SK-N-SH treated with all-trans-retinoic acid at 6 μM for 48 hours (cell line): ENCODE measurements around the gene MEGF9.

Source experiments
- ATAC-seq: fragments of 200-7000 bp; cut with Tn5 transposase; 3 replicates; pipeline ENCODE4 v1.9.1; 2020; ENCODE audit warnings: mild to moderate bottlenecking, moderate library complexity
- ARNTL ChIP-seq: fragments of 450-650 bp; formaldehyde crosslinking; IDR thresholded peaks from 2 replicates; pipeline ENCODE4 v1.5.0; 2020; ENCODE audit warnings: low read depth, mild to moderate bottlenecking, moderate library complexity, borderline replicate concordance
- BACH2 ChIP-seq: fragments of 250-450 bp; sonication (Bioruptor Pico); IDR thresholded peaks from 2 replicates; pipeline ENCODE4 v1.9.0; 2021; ENCODE audit warnings: mild to moderate bottlenecking, borderline replicate concordance
- CSDC2 ChIP-seq: fragments of 250-450 bp; sonication (Bioruptor Pico); IDR thresholded peaks from 2 replicates; pipeline ENCODE4 v1.5.0; 2020; ENCODE audit warnings: mild to moderate bottlenecking, moderate library complexity
- ESRRG ChIP-seq: fragments of 250-450 bp; sonication (Bioruptor Pico); IDR thresholded peaks from 2 replicates; pipeline ENCODE4 v1.6.1; 2021; ENCODE audit warnings: mild to moderate bottlenecking
- GLIS3 ChIP-seq: fragments of 250-450 bp; sonication (Bioruptor Pico); IDR thresholded peaks from 2 replicates; pipeline ENCODE4 v1.5.0; 2020; ENCODE audit warnings: mild to moderate bottlenecking, moderate library complexity
- ISL1 ChIP-seq: fragments of 250-450 bp; sonication (Bioruptor Pico); IDR thresholded peaks from 2 replicates; pipeline ENCODE4 v2.1.2; 2022; ENCODE audit warnings: mild to moderate bottlenecking, moderate library complexity
- OSR1 ChIP-seq: fragments of 250-450 bp; sonication (Bioruptor Pico); IDR thresholded peaks from 2 replicates; pipeline ENCODE4 v1.8.0; 2022; ENCODE audit warnings: moderate library complexity, mild to moderate bottlenecking, inconsistent platforms
- PPARA ChIP-seq: fragments of 250-450 bp; sonication (Bioruptor Pico); IDR thresholded peaks from 2 replicates; pipeline ENCODE4 v1.5.0; 2020; ENCODE audit warnings: mild to moderate bottlenecking, borderline replicate concordance
- RARB ChIP-seq: fragments of 250-450 bp; sonication (Bioruptor Pico); IDR thresholded peaks from 2 replicates; pipeline ENCODE4 v1.8.0; 2021; ENCODE audit warnings: mild to moderate bottlenecking, moderate library complexity
- SNAI2 ChIP-seq: fragments of 250-450 bp; sonication (Bioruptor Pico); IDR thresholded peaks from 2 replicates; pipeline ENCODE4 v1.5.0; 2020; ENCODE audit warnings: mild to moderate bottlenecking, moderate library complexity
- TOX ChIP-seq: fragments of 250-450 bp; sonication (Bioruptor Pico); IDR thresholded peaks from 2 replicates; pipeline ENCODE4 v1.8.0; 2021; ENCODE audit warnings: mild to moderate bottlenecking, moderate library complexity, borderline replicate concordance
- ZC3H10 ChIP-seq: fragments of 250-450 bp; sonication (Bioruptor Pico); IDR thresholded peaks from 2 replicates; pipeline ENCODE4 v1.5.1; 2021; ENCODE audit warnings: mild to moderate bottlenecking, moderate library complexity
- ZFP3 ChIP-seq: fragments of 250-450 bp; sonication (Bioruptor Pico); IDR thresholded peaks from 2 replicates; pipeline ENCODE4 v1.5.0; 2020; ENCODE audit warnings: mild to moderate bottlenecking, moderate library complexity
- ZFP30 ChIP-seq: fragments of 450-650 bp; formaldehyde crosslinking; IDR thresholded peaks from 2 replicates; pipeline ENCODE4 v1.5.0; 2022; ENCODE audit warnings: mild to moderate bottlenecking, moderate library complexity
- ZNF565 ChIP-seq: fragments of 450-650 bp; formaldehyde crosslinking; conservative IDR thresholded peaks from 2 replicates; pipeline ENCODE4 v1.5.0; 2020; ENCODE audit warnings: low read depth, mild to moderate bottlenecking, moderate library complexity
- ZNF70 ChIP-seq: fragments of 450-650 bp; formaldehyde crosslinking; IDR thresholded peaks from 2 replicates; pipeline ENCODE4 v1.5.0; 2020; ENCODE audit warnings: mild to moderate bottlenecking, moderate library complexity
- ZNF8 ChIP-seq: fragments of 450-650 bp; formaldehyde crosslinking; IDR thresholded peaks from 2 replicates; pipeline ENCODE4 v1.5.0; 2020; ENCODE audit warnings: mild to moderate bottlenecking, moderate library complexity
- TF ChIP-seq, protein P1 (sequence below): fragments of 250-450 bp; sonication (Bioruptor Pico); IDR thresholded peaks from 2 replicates; pipeline ENCODE4 v1.8.0; 2021; ENCODE audit warnings: low read depth, mild to moderate bottlenecking, moderate library complexity, borderline replicate concordance
- TF ChIP-seq, protein P2 (sequence below): fragments of 250-450 bp; sonication (Bioruptor Pico); IDR thresholded peaks from 2 replicates; pipeline ENCODE4 v1.5.1; 2021; ENCODE audit warnings: mild to moderate bottlenecking, moderate library complexity
- TF ChIP-seq, protein P3 (sequence below): fragments of 250-450 bp; sonication (Bioruptor Pico); IDR thresholded peaks from 2 replicates; pipeline ENCODE4 v1.5.1; 2020; ENCODE audit warnings: low read depth, mild to moderate bottlenecking, moderate library complexity
- TF ChIP-seq, protein P4 (sequence below): fragments of 250-450 bp; sonication (Bioruptor Pico); IDR thresholded peaks from 2 replicates; pipeline ENCODE4 v1.5.0; 2020; ENCODE audit warnings: mild to moderate bottlenecking, moderate library complexity
- TF ChIP-seq, protein P5 (sequence below): fragments of 250-450 bp; sonication (Bioruptor Pico); IDR thresholded peaks from 2 replicates; pipeline ENCODE4 v1.8.0; 2020; ENCODE audit warnings: mild to moderate bottlenecking, moderate library complexity, borderline replicate concordance

Gene MEGF9

DNA sequence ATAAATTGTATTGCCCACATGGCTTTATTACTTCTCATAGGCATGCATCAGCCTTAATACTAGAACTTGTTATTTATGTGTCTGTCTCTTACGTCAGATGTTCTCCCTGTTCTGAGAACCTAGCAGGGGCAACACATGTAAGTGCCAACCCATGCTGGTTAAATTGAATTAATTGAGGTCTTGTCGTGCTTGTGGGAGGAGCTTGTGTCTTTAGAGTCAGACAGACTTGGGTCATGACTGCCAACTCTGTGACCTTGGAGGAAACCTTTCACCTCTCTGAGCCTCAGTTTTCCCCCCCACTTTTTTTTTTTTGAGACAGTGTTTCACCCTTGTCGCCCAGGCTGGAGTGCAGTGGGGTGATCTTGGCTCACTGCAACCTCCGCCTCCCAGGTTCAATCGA is 2.2 kb upstream of the MEGF9 start:
- no peak for TF ChIP-seq CSDC2 (CRISPR knock-in tag)
- no peak for TF ChIP-seq ESRRG (CRISPR knock-in tag)
- no peak for TF ChIP-seq ZC3H10 (CRISPR knock-in tag)
- TF ChIP-seq, protein P1, sequence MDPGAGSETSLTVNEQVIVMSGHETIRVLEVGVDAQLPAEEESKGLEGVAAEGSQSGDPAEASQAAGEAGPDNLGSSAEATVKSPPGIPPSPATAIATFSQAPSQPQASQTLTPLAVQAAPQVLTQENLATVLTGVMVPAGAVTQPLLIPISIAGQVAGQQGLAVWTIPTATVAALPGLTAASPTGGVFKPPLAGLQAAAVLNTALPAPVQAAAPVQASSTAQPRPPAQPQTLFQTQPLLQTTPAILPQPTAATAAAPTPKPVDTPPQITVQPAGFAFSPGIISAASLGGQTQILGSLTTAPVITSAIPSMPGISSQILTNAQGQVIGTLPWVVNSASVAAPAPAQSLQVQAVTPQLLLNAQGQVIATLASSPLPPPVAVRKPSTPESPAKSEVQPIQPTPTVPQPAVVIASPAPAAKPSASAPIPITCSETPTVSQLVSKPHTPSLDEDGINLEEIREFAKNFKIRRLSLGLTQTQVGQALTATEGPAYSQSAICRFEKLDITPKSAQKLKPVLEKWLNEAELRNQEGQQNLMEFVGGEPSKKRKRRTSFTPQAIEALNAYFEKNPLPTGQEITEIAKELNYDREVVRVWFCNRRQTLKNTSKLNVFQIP (CRISPR knock-in tag), result no peak
- no peak for TF ChIP-seq ZNF8 (CRISPR knock-in tag)
- TF ChIP-seq SNAI2 (CRISPR knock-in tag), result no peak
- no peak for TF ChIP-seq ZFP30 (CRISPR knock-in tag)
- TF ChIP-seq BACH2 (CRISPR knock-in tag), result no peak
- no peak for TF ChIP-seq PPARA
- TF ChIP-seq, protein P2, sequence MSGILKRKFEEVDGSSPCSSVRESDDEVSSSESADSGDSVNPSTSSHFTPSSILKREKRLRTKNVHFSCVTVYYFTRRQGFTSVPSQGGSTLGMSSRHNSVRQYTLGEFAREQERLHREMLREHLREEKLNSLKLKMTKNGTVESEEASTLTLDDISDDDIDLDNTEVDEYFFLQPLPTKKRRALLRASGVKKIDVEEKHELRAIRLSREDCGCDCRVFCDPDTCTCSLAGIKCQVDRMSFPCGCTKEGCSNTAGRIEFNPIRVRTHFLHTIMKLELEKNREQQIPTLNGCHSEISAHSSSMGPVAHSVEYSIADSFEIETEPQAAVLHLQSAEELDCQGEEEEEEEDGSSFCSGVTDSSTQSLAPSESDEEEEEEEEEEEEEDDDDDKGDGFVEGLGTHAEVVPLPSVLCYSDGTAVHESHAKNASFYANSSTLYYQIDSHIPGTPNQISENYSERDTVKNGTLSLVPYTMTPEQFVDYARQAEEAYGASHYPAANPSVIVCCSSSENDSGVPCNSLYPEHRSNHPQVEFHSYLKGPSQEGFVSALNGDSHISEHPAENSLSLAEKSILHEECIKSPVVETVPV (CRISPR knock-in tag), result no peak
- no peak for TF ChIP-seq ARNTL
- no peak for TF ChIP-seq OSR1 (CRISPR knock-in tag)
- TF ChIP-seq, protein P3, sequence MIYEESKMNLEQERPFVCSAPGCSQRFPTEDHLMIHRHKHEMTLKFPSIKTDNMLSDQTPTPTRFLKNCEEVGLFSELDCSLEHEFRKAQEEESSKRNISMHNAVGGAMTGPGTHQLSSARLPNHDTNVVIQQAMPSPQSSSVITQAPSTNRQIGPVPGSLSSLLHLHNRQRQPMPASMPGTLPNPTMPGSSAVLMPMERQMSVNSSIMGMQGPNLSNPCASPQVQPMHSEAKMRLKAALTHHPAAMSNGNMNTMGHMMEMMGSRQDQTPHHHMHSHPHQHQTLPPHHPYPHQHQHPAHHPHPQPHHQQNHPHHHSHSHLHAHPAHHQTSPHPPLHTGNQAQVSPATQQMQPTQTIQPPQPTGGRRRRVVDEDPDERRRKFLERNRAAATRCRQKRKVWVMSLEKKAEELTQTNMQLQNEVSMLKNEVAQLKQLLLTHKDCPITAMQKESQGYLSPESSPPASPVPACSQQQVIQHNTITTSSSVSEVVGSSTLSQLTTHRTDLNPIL, result no peak
- no peak for TF ChIP-seq ZNF565 (CRISPR knock-in tag)
- ATAC-seq, result no peak

DNA sequence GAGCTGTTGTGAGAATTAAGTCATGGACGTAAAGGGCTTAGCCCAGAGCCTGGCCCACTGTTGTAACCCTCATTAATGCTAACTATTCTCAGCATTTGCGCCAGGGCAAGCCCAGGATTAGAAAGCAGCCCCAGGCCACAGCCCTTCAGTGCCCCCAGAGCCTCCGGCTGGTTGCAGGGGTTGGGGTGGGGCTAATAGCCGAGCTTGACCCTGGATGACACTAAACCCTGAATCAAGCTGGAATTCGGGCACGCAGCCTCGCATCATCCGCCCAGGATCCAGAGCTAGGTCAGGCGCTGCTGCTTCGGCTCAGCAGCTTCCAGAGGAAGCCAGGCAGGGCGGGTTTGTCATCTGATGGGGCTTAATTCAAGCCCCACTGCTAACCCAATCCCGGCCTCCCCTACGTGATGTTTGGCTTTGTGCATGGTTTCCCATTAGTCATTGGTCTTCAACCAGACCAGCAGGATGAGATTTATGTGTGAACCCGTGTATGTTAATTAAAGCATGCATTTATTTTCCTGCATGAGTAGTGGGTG is 1.2 kb upstream of the MEGF9 start:
- TF ChIP-seq, protein P4, sequence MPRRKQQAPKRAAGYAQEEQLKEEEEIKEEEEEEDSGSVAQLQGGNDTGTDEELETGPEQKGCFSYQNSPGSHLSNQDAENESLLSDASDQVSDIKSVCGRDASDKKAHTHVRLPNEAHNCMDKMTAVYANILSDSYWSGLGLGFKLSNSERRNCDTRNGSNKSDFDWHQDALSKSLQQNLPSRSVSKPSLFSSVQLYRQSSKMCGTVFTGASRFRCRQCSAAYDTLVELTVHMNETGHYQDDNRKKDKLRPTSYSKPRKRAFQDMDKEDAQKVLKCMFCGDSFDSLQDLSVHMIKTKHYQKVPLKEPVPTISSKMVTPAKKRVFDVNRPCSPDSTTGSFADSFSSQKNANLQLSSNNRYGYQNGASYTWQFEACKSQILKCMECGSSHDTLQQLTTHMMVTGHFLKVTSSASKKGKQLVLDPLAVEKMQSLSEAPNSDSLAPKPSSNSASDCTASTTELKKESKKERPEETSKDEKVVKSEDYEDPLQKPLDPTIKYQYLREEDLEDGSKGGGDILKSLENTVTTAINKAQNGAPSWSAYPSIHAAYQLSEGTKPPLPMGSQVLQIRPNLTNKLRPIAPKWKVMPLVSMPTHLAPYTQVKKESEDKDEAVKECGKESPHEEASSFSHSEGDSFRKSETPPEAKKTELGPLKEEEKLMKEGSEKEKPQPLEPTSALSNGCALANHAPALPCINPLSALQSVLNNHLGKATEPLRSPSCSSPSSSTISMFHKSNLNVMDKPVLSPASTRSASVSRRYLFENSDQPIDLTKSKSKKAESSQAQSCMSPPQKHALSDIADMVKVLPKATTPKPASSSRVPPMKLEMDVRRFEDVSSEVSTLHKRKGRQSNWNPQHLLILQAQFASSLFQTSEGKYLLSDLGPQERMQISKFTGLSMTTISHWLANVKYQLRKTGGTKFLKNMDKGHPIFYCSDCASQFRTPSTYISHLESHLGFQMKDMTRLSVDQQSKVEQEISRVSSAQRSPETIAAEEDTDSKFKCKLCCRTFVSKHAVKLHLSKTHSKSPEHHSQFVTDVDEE (CRISPR knock-in tag), result no peak
- TF ChIP-seq RARB (CRISPR knock-in tag) (no peak), ISL1 (no peak), BACH2 (CRISPR knock-in tag) (no peak)
- TF ChIP-seq, protein P2 (CRISPR knock-in tag), result no peak
- no peak for ATAC-seq

DNA sequence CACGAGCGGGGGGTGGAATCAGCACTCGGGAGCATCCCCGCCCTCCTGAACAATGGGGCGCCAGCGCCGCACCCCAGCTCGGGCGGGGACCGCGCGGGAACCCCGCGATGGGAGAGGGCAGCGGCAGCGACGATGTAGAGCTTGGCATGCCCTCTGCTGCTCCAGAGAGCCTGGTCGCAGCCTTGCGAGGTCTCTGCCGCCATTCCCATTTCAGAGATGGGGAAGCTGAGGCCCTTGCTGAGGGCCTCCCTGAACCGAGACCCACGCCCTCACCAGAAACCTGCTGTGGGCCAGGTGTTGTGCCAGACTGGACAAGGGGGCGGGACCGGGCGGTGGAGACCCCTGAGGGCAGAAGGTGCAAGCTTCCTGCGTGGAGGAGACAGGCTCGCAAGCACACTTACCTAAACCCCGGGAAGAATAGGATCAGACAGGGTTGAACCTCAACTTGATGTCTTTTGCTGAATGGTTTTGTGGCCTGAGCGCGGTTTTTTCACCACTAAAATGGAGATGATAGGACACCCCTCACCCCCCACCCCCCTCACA is 647 bp upstream of the MEGF9 start:
- ATAC-seq, result no peak
- no peak for TF ChIP-seq PPARA
- TF ChIP-seq ISL1, result no peak
- TF ChIP-seq ZNF8 (CRISPR knock-in tag), result no peak
- no peak for TF ChIP-seq TOX (CRISPR knock-in tag)
- TF ChIP-seq, protein P4 (CRISPR knock-in tag), result no peak
- no peak for TF ChIP-seq ZNF70 (CRISPR knock-in tag)
- TF ChIP-seq ZFP3 (CRISPR knock-in tag), result no peak
- TF ChIP-seq ZFP30 (CRISPR knock-in tag), result no peak
- TF ChIP-seq ZNF565 (CRISPR knock-in tag), result no peak
- TF ChIP-seq, protein P5, sequence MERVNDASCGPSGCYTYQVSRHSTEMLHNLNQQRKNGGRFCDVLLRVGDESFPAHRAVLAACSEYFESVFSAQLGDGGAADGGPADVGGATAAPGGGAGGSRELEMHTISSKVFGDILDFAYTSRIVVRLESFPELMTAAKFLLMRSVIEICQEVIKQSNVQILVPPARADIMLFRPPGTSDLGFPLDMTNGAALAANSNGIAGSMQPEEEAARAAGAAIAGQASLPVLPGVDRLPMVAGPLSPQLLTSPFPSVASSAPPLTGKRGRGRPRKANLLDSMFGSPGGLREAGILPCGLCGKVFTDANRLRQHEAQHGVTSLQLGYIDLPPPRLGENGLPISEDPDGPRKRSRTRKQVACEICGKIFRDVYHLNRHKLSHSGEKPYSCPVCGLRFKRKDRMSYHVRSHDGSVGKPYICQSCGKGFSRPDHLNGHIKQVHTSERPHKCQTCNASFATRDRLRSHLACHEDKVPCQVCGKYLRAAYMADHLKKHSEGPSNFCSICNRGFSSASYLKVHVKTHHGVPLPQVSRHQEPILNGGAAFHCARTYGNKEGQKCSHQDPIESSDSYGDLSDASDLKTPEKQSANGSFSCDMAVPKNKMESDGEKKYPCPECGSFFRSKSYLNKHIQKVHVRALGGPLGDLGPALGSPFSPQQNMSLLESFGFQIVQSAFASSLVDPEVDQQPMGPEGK, result no peak
- no peak for TF ChIP-seq OSR1 (CRISPR knock-in tag)
- TF ChIP-seq, protein P1 (CRISPR knock-in tag), result no peak
- TF ChIP-seq GLIS3 (CRISPR knock-in tag), result no peak
- no peak for TF ChIP-seq RARB (CRISPR knock-in tag)
- TF ChIP-seq ZC3H10 (CRISPR knock-in tag), result no peak
